Natural killer cell (primary cell): ENCODE data around the gene CIDEA. TPM values are rescaled to one million over a fixed set of nuclear protein-coding genes. Genes with fewer than 3 reads are reported as not detected.

Experiments used
- ATAC-seq, 3 donors: fragments of 150-1000 bp in 2 of 3; fragments of 200-7000 bp in 1 of 3; cut with Tn5 transposase; 1 replicate in 1 of 3; 2 replicates in 2 of 3; pipeline ENCODE4 v1.10.0; 2021; ENCODE audit warnings: mild to moderate bottlenecking in 2 of 3, moderate library complexity in 2 of 3
- DNase-seq, 2 donors: peaks; one replicate each; pipeline versions ENCODE4 v3.0.0 to v3.0.0-alpha.2; 2013 to 2021; ENCODE audit warnings: mixed read lengths in 1 of 2
- H3K27ac ChIP-seq: one replicate; pipeline ENCODE4 v1.5.1; 2013; ENCODE audit warnings: mild to moderate bottlenecking, low read length
- H3K27me3 ChIP-seq: one replicate; pipeline ENCODE4 v1.6.1; 2013; ENCODE audit warnings: low read length; ENCODE audit not compliant: control insufficient read depth, insufficient read depth
- H3K36me3 ChIP-seq: one replicate; pipeline ENCODE4 v1.6.1; 2013; ENCODE audit warnings: low read length; ENCODE audit not compliant: control insufficient read depth, insufficient read depth
- H3K4me1 ChIP-seq: one replicate; pipeline ENCODE4 v1.6.1; 2013; ENCODE audit warnings: low read length; ENCODE audit not compliant: control insufficient read depth, insufficient read depth
- H3K4me3 ChIP-seq: one replicate; pipeline ENCODE4 v1.5.1; 2013; ENCODE audit warnings: low read length
- H3K9me3 ChIP-seq: one replicate; pipeline ENCODE4 v1.6.1; 2013; ENCODE audit warnings: low read length; ENCODE audit not compliant: control insufficient read depth, insufficient read depth
- H3K27ac Mint-ChIP-seq, 2 donors: one replicate each; pipeline ENCODE4 v1.8.0; 2022; ENCODE audit warnings: mild to moderate bottlenecking in 2 of 2, mixed read lengths in 2 of 2, moderate library complexity in 1 of 2
- H3K27me3 Mint-ChIP-seq, 2 donors: one replicate each; pipeline ENCODE4 v1.8.0; 2022; ENCODE audit warnings: low read depth in 2 of 2, mixed read lengths in 2 of 2
- H3K36me3 Mint-ChIP-seq: one replicate; pipeline ENCODE4 v1.8.0; 2022; ENCODE audit warnings: mixed read lengths
- H3K4me1 Mint-ChIP-seq, 2 donors: one replicate each; pipeline ENCODE4 v1.8.0; 2022; ENCODE audit warnings: mixed read lengths in 2 of 2
- H3K4me3 Mint-ChIP-seq: one replicate; pipeline ENCODE4 v1.8.0; 2022; ENCODE audit warnings: mild to moderate bottlenecking, moderate library complexity, mixed read lengths
- H3K9me3 Mint-ChIP-seq, 2 donors: one replicate each; pipeline ENCODE4 v1.8.0; 2022; ENCODE audit warnings: mixed read lengths in 2 of 2
- WGBS: methylation state at CpG from one replicate; pipeline ENCODE4 v1.1.7; 2013; ENCODE audit warnings: missing lambda C conversion rate; ENCODE audit not compliant: insufficient coverage; 5-methylcytosine and 5-hydroxymethylcytosine counted together
- intact Hi-C: fragments of 100-400 bp; cut with micrococcal nuclease; formaldehyde crosslinking; loops from one replicate; pipeline ENCODE4 v1.14.2; 2022
- total RNA-seq, 4 donors: library from RNA; stranded (reverse); fragments of 120-200 nt in 1 of 4; gene quantifications; one replicate each; pipeline versions ENCODE4 v1.2.3 to v1.2.4, GENCODE V29; 2013 to 2022
- TF ChIP-seq, protein P1 (sequence below): fragments of 200-600 bp; IDR thresholded peaks from one replicate; pipeline ENCODE4 v1.8.0; 2022; ENCODE audit warnings: antibody characterized with exemption

Gene CIDEA
- total RNA-seq, 3 donors from 2014 or later (not counting 1 experiment from before 2014, with no cell fraction given): not detected

DNA sequence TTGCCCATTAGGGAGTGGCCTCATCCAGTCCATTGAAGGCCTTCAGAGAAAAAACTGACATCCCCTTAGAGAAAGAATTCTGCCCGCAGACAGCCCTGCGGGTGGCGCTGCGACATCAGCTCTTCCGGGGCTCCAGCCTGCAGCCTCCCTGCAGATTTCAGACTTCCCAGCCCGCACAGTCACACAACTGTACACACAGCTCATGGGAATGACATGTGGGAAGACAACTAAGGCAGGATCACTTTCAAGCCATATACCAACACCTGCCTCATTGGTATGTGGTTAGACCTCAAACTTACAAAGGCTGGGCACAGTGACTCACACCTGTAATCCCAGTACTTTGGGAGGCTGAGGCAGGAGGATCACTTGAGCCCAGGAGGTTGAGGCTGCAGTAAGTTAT, 29.1 kb downstream of the CIDEA start:
- Histone ChIP-seq H3K27ac (no peak overlapping the region), H3K4me3 (no peak overlapping the region), H3K4me1 (peaks cover 3% of the 10 kb centered on the region), H3K27me3 (peaks cover 8% of the 10 kb centered on the region), H3K36me3 (no peaks in the 10 kb centered on the region), H3K9me3 (no peaks in the 10 kb centered on the region)
- no peak overlapping the region for H3K27ac Mint-ChIP-seq
- DNase-seq: no peak
- no peaks in the 10 kb centered on the region for H3K36me3 Mint-ChIP-seq
- H3K27me3 Mint-ChIP-seq: peaks cover 13 to 15% of the 10 kb centered on the region in 2 donors
- TF ChIP-seq, protein P1, sequence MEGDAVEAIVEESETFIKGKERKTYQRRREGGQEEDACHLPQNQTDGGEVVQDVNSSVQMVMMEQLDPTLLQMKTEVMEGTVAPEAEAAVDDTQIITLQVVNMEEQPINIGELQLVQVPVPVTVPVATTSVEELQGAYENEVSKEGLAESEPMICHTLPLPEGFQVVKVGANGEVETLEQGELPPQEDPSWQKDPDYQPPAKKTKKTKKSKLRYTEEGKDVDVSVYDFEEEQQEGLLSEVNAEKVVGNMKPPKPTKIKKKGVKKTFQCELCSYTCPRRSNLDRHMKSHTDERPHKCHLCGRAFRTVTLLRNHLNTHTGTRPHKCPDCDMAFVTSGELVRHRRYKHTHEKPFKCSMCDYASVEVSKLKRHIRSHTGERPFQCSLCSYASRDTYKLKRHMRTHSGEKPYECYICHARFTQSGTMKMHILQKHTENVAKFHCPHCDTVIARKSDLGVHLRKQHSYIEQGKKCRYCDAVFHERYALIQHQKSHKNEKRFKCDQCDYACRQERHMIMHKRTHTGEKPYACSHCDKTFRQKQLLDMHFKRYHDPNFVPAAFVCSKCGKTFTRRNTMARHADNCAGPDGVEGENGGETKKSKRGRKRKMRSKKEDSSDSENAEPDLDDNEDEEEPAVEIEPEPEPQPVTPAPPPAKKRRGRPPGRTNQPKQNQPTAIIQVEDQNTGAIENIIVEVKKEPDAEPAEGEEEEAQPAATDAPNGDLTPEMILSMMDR: no peak
- intact Hi-C loops: no loop called here
- no peaks in the 10 kb centered on the region for H3K9me3 Mint-ChIP-seq
- no peak for ATAC-seq
- no peaks in the 10 kb centered on the region for H3K4me1 Mint-ChIP-seq
- H3K4me3 Mint-ChIP-seq: no peak overlapping the region
- 90% methylated on average over 6 of the region's 6 CpGs for WGBS

DNA sequence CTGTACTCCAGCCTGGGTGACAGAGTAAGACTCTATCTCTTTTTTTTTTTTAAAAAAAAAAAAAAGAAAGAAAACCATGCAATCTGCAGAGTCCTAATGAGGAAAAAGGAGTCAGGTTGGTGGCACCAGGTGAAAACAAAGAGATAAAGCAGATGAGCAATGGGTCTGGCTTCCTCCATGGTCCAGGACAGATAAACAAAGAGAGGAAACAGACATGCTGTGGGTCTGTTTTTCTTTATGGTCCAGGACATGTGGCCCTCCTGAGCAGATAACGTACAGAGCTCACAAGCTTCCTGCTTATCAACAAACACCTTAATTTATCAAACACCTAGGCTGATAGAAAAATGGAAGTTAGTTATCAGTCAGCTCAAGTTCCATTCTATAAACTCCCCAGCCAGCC, 29.5 kb downstream of the CIDEA start:
- Histone ChIP-seq H3K9me3 (no peaks in the 10 kb centered on the region), H3K27me3 (peaks cover 11% of the 10 kb centered on the region), H3K36me3 (no peaks in the 10 kb centered on the region), H3K27ac (no peak overlapping the region), H3K4me1 (peaks cover 3% of the 10 kb centered on the region), H3K4me3 (no peak overlapping the region)
- intact Hi-C loops: no loop called here
- Mint-ChIP-seq H3K4me3 (no peak overlapping the region), H3K27me3 (peaks cover 15 to 19% of the 10 kb centered on the region in 2 donors), H3K27ac (no peak overlapping the region), H3K9me3 (no peaks in the 10 kb centered on the region), H3K36me3 (no peaks in the 10 kb centered on the region), H3K4me1 (no peaks in the 10 kb centered on the region)
- ATAC-seq (no peak), DNase-seq (no peak)
- TF ChIP-seq, protein P1: no peak
- WGBS: no CpG with 5 or more reads among the region's 1 CpG

DNA sequence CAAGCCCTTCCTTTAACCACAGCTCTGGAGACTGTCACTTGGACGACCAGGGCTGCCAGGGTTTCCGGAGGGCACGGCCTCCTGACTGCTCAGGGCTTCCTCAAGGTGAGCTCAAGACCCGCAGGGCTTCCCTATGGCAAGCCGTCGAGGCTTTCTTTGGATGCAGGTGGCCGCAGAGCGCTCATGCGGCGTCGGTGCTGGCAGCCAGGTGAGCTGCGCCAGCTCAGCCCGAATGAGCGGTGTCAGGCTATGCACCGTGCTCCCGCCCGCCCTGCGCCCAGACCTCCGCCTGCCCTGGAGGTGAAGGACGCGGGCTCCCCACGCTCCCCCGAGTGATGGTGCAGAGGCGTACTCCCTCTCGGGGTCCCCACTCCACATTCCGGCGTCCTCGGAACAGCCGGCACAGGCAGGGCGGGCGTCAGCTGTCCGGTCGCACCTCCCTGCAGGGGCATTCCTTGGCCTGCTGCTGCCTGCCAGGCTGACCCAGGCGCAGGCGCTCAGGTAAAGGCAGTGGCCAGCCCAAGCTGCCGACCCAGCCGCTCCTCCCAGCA, 33.0 kb downstream of the CIDEA start:
- no peaks in the 10 kb centered on the region for H3K36me3 Mint-ChIP-seq
- no peaks in the 10 kb centered on the region for H3K4me1 Mint-ChIP-seq
- 20% methylated on average over 37 of the region's 37 CpGs for WGBS
- Histone ChIP-seq H3K9me3 (no peaks in the 10 kb centered on the region), H3K27me3 (peaks cover 11% of the 10 kb centered on the region), H3K27ac (no peak overlapping the region), H3K4me1 (peaks cover 3% of the 10 kb centered on the region), H3K4me3 (no peak overlapping the region), H3K36me3 (no peaks in the 10 kb centered on the region)
- H3K27me3 Mint-ChIP-seq: peaks cover 20 to 31% of the 10 kb centered on the region in 2 donors
- no peak overlapping the region for H3K27ac Mint-ChIP-seq
- DNase-seq (no peak), ATAC-seq (no peak)
- TF ChIP-seq, protein P1: no peak
- no peak overlapping the region for H3K4me3 Mint-ChIP-seq
- H3K9me3 Mint-ChIP-seq: no peaks in the 10 kb centered on the region
- intact Hi-C loops: no loop called here
